ENCODE results near the gene NEU1. TPM values are rescaled to one million over a fixed set of nuclear protein-coding genes. Genes with fewer than 3 reads are reported as not detected.

NEU1 gene
- total RNA-seq, 2 experiments from 2014 or later, result 12.4 to 12.9 TPM

DNA sequence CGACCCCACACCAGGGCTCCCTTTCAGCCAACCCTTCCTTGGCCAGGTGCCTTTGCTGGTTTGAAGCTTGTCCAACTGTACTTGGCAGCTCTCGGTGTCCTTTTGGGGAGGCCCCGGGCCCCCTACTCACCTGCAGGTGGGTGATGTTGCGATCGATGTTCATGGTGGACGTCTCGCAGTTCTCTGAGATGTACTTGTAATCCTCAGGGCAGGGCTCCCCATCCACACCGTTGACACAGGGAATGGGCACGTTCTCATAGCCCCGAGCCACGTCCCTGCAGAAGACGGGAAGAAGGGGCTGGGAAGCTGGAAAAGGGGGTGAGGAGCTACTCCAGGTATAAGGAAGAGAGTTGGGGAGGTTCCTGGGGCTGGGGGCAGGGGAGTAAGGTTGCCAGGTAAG lies 21.1 kb upstream of the NEU1 start:
- no peak overlapping the region for H3K27ac Mint-ChIP-seq
- H3K27me3 Mint-ChIP-seq, result no peaks in the 10 kb centered on the region
- H3K4me3 Mint-ChIP-seq, result no peak overlapping the region
- H3K4me1 Mint-ChIP-seq, result no peaks in the 10 kb centered on the region
- DNase-seq, result no peak
- H3K9me3 Mint-ChIP-seq, result no peaks in the 10 kb centered on the region
- peaks cover 20% of the 10 kb centered on the region for H3K36me3 Mint-ChIP-seq

DNA sequence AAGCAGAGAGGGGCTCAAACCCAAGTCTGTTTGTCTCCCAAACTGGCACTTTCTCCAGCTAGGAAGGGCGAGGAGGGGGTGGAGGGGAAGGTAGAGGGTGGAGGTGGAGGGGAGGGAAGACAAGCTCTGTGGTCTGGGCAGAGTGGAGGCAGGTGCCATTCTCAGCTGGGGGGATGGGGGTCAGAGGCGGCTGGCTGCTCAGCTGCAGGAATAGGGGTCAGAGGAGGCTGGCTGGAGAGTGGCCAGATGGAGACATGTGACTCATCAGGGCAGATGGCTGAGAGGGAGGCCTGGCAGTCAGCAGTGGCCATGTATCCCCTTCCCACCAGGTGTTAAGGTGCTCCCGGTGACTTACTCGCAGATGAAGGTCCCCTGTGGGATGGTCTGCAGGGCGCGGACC lies 19.7 kb upstream of the NEU1 start:
- no peaks in the 10 kb centered on the region for H3K4me1 Mint-ChIP-seq
- H3K9me3 Mint-ChIP-seq, result no peaks in the 10 kb centered on the region
- no peak for DNase-seq
- H3K27me3 Mint-ChIP-seq, result no peaks in the 10 kb centered on the region
- no peak overlapping the region for H3K4me3 Mint-ChIP-seq
- peaks cover 20% of the 10 kb centered on the region for H3K36me3 Mint-ChIP-seq
- no peak overlapping the region for H3K27ac Mint-ChIP-seq

DNA sequence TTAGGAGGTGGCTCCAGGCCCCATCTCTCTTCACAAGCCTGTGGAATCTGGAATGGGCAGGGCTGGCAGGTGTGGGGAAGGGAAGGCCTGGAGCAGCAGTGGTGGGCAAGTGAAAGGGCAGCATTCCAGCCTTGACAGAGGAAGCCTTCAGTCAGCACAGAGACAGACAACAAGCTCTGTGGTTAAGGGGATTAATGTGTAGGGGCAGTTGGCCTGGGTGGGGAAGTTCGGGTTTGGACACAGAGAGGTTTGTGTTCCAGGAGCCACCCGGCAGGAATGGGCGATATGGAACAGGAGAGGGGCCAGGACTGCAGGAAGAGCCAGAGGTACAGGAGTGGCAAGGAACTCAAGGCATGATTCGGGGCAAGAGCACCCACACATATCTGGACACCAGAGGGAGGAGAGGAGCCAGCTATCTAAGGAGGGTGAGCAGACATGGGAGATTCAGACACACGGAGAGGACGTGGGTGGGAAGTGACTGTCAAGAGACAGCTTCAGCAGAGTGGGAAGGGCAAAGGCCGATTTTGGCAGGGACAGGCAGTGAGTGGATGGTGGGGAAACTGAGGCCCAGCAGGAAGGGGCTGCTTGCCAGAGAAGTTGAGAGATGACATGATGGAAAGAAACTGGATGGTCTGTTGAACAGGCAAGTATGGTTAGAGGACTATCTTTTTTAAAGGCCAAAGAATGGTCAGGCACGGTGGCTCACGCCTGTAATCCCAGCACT lies 18.7 kb upstream of the NEU1 start:
- Mint-ChIP-seq H3K9me3 (no peaks in the 10 kb centered on the region), H3K4me3 (no peak overlapping the region), H3K4me1 (no peaks in the 10 kb centered on the region), H3K27me3 (no peaks in the 10 kb centered on the region), H3K27ac (no peak overlapping the region), H3K36me3 (peaks cover 18% of the 10 kb centered on the region)
- DNase-seq, result no peak

DNA sequence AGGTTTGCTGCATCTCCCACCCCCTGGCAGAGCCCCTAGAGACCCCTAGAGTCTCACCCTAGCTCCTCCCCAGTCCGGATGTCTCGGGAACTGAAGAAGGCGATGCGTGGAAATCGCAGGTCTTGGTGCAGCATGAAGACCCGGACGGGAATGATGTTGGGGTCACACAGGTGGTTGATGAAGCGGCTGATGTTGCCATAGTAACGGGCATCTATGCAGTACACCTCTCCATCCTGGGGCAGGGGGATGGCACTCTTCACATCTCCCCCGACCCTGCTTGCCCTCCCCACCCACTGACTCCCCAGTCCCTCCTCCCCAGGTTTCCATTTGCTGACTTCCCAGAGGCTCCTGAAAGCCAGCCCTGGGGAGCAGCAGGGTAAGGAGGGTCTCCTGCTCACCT lies 18.0 kb upstream of the NEU1 start:
- Mint-ChIP-seq H3K27me3 (no peaks in the 10 kb centered on the region), H3K36me3 (peaks cover 13% of the 10 kb centered on the region), H3K4me1 (no peaks in the 10 kb centered on the region), H3K27ac (no peak overlapping the region), H3K9me3 (no peaks in the 10 kb centered on the region), H3K4me3 (no peak overlapping the region)
- no peak for DNase-seq

DNA sequence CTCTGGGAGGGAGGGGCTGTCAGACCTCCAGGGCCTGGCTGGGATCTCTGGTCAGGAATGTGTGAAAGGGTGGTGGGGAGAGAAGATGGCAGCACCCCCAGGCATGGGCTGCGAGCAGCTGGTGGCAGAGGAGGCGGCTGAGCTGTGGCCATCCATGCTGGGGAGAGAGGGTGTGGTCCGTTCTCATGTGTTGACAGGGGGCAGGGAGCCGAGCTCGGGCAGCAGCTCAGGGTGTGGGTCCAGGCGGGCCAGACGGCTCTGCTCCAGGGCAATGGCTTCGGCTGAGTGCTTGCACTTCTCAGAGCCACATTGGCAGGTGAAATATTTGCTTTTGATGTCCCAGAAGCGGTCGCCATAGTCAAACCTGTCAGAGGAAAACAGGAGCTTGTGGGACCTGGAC lies 17.3 kb upstream of the NEU1 start:
- no peak for DNase-seq
- Mint-ChIP-seq H3K4me1 (no peaks in the 10 kb centered on the region), H3K27ac (no peak overlapping the region), H3K36me3 (peaks cover 12% of the 10 kb centered on the region), H3K27me3 (no peaks in the 10 kb centered on the region), H3K9me3 (no peaks in the 10 kb centered on the region), H3K4me3 (no peak overlapping the region)

DNA sequence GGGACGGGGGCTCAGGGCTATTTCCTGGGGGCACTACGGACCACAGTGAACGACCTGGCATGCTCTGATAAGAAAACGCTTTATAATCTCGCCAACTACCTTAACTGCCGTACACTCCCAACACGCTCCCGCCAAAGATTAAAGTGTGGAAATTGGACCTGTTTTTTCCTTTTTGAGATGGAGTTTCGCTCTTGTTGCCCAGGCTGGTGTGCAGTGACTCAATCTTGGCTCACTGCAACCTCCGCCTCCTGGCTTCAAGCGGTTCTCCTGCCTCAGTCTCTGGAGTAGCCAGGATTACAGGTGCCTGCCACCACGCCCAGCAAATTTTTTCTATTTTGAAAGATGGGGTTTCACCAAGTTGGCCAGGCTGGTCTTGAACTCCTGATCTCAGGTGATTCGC lies 16.5 kb upstream of the NEU1 start:
- no peak for DNase-seq
- no peak overlapping the region for H3K27ac Mint-ChIP-seq
- H3K4me1 Mint-ChIP-seq, result no peaks in the 10 kb centered on the region

DNA sequence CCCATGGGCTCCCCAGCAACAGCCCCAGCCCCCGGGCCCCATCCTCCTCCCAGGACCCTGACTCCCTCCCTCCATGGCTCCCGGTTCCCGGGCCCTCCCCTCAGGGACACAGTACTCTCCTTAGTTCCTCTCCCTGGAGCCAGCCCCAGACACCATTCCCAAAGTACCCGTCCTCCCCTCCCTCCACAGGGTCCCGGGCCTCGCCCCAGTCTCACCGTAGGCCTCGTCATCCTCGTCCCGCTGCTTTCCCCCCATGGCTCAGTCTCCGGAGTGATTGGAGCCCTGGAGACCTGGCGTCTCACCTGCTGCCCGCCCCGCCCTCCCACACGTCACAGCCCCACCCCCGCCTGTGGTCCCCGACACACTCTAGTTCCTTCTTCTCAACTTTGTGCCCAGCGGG lies 16.1 kb upstream of the NEU1 start, which contains the start of gene SLC44A4:
TSS of gene SLC44A4 (minus strand) at position 272 of the 400 bp plus-strand sequence. CDS start at position 255, 17 bp downstream.
- Mint-ChIP-seq H3K4me3 (no peak within 1 kb of the TSS), H3K36me3 (peaks cover 12% of the 10 kb centered on the region), H3K4me1 (no peaks in the 10 kb centered on the region), H3K27ac (no peak within 1 kb of the TSS), H3K27me3 (no peaks in the 10 kb centered on the region), H3K9me3 (no peaks in the 10 kb centered on the region)
- DNase-seq, result no peak

More for the DNA sequence above, 16.5 kb upstream of the NEU1 start:
- H3K9me3 Mint-ChIP-seq, result no peaks in the 10 kb centered on the region
- H3K4me3 Mint-ChIP-seq, result no peak overlapping the region
- H3K27me3 Mint-ChIP-seq, result no peaks in the 10 kb centered on the region
- peaks cover 12% of the 10 kb centered on the region for H3K36me3 Mint-ChIP-seq

DNA sequence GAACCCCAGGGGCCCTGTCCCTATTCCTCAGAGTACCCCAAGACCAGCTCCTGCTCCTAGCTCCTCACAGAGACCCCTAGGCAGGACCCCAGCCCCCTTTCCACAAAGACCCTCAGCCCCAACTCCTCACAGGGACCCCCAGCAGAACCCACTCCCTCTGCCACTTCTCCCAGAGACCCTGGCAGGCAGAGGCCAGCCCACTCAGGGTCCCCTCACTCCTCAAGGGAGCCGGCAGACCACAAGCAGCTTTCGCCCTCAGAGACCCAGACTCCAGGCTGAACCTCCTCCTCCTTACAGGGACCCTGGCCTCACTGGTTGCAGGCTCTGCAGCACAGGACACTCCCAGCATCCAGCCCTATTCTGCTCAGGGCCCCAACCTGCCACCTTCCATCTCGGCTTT lies 15.6 kb upstream of the NEU1 start:
- peaks cover 12% of the 10 kb centered on the region for H3K36me3 Mint-ChIP-seq
- H3K27me3 Mint-ChIP-seq, result no peaks in the 10 kb centered on the region
- H3K9me3 Mint-ChIP-seq, result no peaks in the 10 kb centered on the region
- H3K27ac Mint-ChIP-seq, result no peak overlapping the region
- no peaks in the 10 kb centered on the region for H3K4me1 Mint-ChIP-seq
- no peak overlapping the region for H3K4me3 Mint-ChIP-seq
- DNase-seq, result no peak

DNA sequence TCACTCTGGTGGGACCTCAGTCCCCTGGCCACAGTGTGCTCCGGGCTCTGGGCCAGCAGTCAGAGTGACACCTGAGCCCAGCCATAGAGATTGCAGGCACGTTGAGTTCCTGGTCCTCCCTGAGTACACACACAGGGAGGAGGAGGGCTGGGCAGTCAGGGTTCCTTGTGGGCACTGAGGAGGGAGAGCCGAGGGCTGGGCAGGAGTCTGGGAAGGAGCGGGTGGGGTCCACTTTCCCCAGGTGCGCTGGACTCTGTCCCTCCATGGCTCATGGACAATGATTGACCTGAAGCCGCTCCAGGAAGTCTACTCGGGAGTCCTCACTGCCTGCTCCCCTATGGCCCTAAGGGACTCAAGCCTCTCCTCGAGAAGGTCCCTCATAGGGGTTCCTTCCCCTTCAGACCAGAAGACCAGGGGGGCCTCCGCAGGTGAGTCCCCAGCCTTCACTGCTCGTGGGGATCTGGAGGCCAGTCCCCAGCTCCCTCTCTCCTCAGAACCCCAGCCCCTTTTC lies 15.1 kb upstream of the NEU1 start:
- H3K27ac Mint-ChIP-seq, result no peak overlapping the region
- no peaks in the 10 kb centered on the region for H3K27me3 Mint-ChIP-seq

DNA sequence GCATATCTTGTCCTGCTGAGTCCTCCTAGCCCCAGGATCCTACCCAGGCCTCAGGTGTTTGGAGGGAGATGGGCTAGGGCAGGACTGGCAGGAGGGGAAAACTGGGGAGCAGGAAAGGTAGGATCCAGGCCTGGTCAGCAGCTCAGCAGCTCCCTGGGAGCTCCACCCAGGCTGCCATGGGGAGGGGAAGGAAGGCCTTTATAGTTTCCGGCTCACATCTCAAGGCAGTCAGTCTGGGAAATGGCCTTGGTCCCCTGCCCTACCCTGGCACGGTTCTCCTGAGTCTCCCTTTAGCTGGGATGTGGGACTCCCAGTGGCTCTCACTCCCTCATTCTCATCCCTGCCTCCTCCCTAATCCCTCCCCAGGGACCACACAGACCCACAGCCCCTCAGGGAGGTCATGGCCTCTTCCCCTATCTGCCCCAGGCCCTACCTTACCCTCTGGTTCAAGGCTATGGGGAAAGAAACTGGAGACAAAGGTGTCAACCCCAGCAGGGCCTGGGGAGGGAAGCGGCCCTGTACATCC lies 14.6 kb upstream of the NEU1 start:
- DNase-seq, result no peak
- H3K4me3 Mint-ChIP-seq, result no peak overlapping the region
- no peaks in the 10 kb centered on the region for H3K27me3 Mint-ChIP-seq
- H3K9me3 Mint-ChIP-seq, result no peaks in the 10 kb centered on the region
- no peak overlapping the region for H3K27ac Mint-ChIP-seq
- H3K4me1 Mint-ChIP-seq, result no peaks in the 10 kb centered on the region
- H3K36me3 Mint-ChIP-seq, result peaks cover 12% of the 10 kb centered on the region

More for the DNA sequence above, 15.1 kb upstream of the NEU1 start:
- Mint-ChIP-seq H3K4me1 (no peaks in the 10 kb centered on the region), H3K9me3 (no peaks in the 10 kb centered on the region), H3K4me3 (no peak overlapping the region), H3K36me3 (peaks cover 12% of the 10 kb centered on the region)
- DNase-seq, result no peak

DNA sequence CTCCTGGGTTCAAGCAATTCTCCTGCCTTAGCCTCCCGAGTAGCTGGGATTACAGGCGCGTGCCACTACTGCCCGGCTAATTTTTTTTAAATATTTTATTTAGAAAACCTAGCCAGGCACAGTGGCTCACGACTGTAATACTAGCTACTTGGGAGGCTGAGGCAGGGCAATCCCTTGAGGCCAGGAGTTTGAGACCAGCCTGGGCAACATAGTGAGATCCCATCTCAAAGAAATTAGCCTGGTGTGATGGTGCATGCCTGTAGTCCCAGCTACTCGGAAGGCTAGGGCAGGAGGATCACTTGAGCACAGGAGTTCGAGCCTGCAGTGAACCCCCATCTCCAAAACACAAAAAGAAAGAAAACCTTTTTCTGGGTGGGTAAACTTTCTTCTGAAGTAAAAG lies 13.7 kb upstream of the NEU1 start:
- no peak overlapping the region for H3K27ac Mint-ChIP-seq
- no peaks in the 10 kb centered on the region for H3K4me1 Mint-ChIP-seq
- no peak for DNase-seq
- H3K36me3 Mint-ChIP-seq, result peaks cover 10% of the 10 kb centered on the region
- peaks cover 3% of the 10 kb centered on the region for H3K27me3 Mint-ChIP-seq
- H3K9me3 Mint-ChIP-seq, result no peaks in the 10 kb centered on the region
- H3K4me3 Mint-ChIP-seq, result no peak overlapping the region

DNA sequence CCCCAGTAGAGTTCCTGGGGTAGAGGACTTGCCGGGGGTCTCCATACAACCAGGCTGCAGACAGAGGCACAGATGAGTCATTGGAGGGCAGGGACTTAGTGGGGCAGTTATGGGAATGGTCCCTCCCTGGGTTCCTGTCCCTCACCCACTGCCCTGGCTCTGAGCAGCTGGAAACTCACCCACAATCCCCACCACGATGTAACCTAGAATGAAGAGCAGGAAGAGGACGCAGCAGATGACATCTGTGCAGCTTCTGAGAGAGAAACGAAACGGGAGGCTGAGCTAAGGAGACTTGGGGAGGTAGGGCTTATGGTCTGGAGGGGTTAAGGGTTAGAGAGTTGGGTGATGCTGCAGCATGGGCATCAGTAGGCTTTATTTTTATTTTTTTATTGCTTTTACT lies 13.3 kb upstream of the NEU1 start:
- no peak for DNase-seq
- H3K4me1 Mint-ChIP-seq, result no peaks in the 10 kb centered on the region
- H3K9me3 Mint-ChIP-seq, result no peaks in the 10 kb centered on the region
- H3K4me3 Mint-ChIP-seq, result no peak overlapping the region
- peaks cover 3% of the 10 kb centered on the region for H3K27me3 Mint-ChIP-seq
- H3K27ac Mint-ChIP-seq, result no peak overlapping the region
- H3K36me3 Mint-ChIP-seq, result peaks cover 5% of the 10 kb centered on the region

DNA sequence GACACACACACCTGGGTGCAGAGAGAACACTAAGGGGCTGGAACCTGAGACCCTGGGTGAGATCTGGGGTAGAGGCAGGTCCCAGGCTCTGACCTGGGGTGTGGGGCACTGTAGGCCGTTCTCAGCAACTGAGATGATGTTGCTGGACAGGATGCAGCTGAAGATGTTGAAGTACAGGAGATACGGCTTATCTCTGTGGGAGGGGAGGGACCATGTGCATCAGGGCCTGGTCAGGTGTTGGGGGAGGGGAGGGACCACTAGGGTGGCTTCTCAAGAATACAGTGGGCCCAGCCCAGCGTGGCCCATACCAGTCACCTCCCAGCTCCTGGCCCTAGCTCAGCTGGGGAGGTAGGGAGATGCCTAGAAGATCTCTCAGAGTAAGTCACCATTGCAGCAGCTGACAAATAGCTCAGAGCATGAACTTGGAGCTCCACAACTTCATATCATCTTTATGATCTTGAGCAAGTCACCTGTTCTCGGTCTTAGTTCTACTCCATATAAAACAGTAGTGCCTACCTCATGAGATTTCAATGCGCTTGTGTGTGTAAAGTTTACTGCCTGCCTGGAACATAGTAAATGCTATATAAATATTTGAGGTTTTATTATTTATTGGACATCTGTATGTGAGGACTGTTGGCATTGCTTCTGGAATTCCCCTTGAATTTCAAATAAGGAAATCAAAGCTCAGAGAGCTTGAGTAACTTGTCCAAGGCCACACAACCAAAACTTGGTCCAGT lies 12.4 kb upstream of the NEU1 start:
- Mint-ChIP-seq H3K9me3 (no peaks in the 10 kb centered on the region), H3K36me3 (peaks cover 3% of the 10 kb centered on the region), H3K27me3 (peaks cover 3% of the 10 kb centered on the region), H3K4me1 (no peaks in the 10 kb centered on the region), H3K27ac (no peak overlapping the region), H3K4me3 (no peak overlapping the region)
- no peak for DNase-seq

DNA sequence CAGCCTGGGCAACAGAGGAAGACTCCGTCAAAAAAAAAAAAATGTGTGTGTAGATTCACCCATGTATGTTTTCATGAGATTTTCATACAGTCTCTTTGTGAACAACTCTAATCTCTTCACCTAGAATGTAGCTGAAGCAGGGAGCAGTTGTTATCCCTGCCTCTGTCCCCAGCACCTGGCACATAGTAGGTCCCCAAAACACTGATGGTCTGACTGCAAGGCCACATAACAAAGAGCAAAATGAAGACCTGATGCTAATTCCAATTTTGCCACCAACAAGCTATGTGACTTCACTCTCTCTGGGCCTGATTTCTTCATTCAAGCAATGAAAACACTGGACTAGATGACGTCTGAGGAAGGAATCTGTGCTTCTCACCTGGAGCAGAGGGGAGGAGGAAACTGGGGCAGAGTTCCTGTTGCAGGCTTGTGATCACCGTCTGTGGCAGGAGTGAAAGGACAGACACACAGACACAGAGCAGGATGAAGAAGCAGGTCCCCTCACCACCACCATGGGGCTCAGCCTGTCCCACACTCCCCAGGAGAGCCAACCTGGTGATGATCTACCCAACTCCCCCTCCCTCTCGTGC lies 11.6 kb upstream of the NEU1 start:
- no peaks in the 10 kb centered on the region for H3K9me3 Mint-ChIP-seq
- no peaks in the 10 kb centered on the region for H3K4me1 Mint-ChIP-seq
- no peak for DNase-seq
- no peak overlapping the region for H3K27ac Mint-ChIP-seq
- no peaks in the 10 kb centered on the region for H3K36me3 Mint-ChIP-seq
- peaks cover 3% of the 10 kb centered on the region for H3K27me3 Mint-ChIP-seq
- no peak overlapping the region for H3K4me3 Mint-ChIP-seq

DNA sequence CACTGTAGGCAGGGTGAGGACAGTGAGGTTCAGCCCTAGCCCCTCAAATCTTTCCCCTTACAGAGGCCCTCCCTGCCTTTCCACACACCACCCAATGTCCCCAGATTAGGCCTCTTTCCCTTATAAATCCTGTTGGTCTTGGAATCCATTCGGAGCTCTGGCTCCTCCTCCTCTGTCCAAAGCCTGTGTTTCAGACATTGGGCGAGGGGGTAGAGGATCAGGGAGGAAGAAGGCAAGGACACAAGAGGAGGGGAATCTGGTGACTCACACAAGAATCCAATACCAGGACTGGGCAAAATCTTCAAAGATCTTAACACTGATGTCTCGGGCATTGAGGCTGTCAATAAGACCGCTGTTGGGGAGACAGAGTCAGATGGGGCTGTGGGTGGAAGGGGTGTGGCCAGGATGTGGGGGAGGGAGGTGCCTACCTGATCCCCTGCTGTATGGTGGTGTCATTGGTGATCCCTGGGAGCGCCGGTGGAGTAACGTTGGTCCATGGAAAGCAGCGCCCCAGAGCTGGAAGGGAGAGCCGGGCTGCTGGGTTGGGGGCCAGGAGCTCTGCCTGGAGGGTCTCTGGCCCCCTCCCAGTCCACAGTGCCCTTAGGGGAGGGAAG lies 8.5 kb upstream of the NEU1 start:
- Mint-ChIP-seq H3K9me3 (no peaks in the 10 kb centered on the region), H3K4me3 (no peak overlapping the region), H3K36me3 (no peaks in the 10 kb centered on the region), H3K27me3 (peaks cover 3% of the 10 kb centered on the region), H3K27ac (no peak overlapping the region), H3K4me1 (no peaks in the 10 kb centered on the region)
- no peak for DNase-seq

Measured in activated naive CD8-positive, alpha-beta T cell treated with anti-CD3 and anti-CD28 coated beads for 36 hours (primary cell).